PC-3 (cell line): ENCODE results near the gene CHST11. TPM values are rescaled to one million over a fixed set of nuclear protein-coding genes. Genes with fewer than 3 reads are reported as not detected.

Experiments
- ATAC-seq: fragments of 200-7000 bp; cut with Tn5 transposase; 2 replicates; pipeline ENCODE4 v1.9.1; 2020; ENCODE audit warnings: mild to moderate bottlenecking, moderate library complexity
- BruUV-seq: library from RNA; stranded (reverse); fragments of 400-500 nt; replicated peaks from 2 replicates; lab custom pipeline; 2021; lab: Mats Ljungman, UMichigan
- CTCF ChIA-PET: fragments of 300-600 bp; sonication (Branson Sonifier 250); formaldehyde crosslinking; loops from one replicate; lab custom pipeline; 2022; ENCODE audit warnings: antibody characterized with exemption; lab: Charles Lee
- POLR2A ChIA-PET: fragments of 300-600 bp; sonication (Branson Sonifier 250); formaldehyde crosslinking; loops from one replicate; lab custom pipeline; 2022; ENCODE audit warnings: antibody characterized with exemption; ENCODE audit not compliant: unreplicated experiment; lab: Charles Lee
- DNase-seq: peaks from one replicate; pipeline ENCODE4 v3.0.0-alpha.2; 2015
- H2AFZ ChIP-seq: fragments of 300-600 bp; sonication (generic); 2 replicates; pipeline ENCODE4 v1.6.0; 2016; ENCODE audit warnings: antibody characterized with exemption, low read length
- H3F3A ChIP-seq: fragments of 300-600 bp; sonication (generic); one replicate; pipeline ENCODE4 v1.6.0; 2017; ENCODE audit warnings: antibody characterized with exemption, low read length, control low read depth, mild to moderate bottlenecking; ENCODE audit not compliant: unreplicated experiment
- H3K27ac ChIP-seq: fragments of 300-600 bp; sonication (generic); 2 replicates; pipeline ENCODE4 v1.5.1; 2016; ENCODE audit warnings: mild to moderate bottlenecking, low read length
- H3K27me3 ChIP-seq: fragments of 300-600 bp; sonication (generic); 2 replicates; pipeline ENCODE4 v1.6.1; 2016; ENCODE audit warnings: low read length, mixed read lengths
- H3K36me3 ChIP-seq: fragments of 300-600 bp; sonication (generic); 2 replicates; pipeline ENCODE4 v1.6.1; 2016; ENCODE audit warnings: low read depth, mixed run types, low read length, mixed read lengths
- H3K4me1 ChIP-seq: fragments of 300-600 bp; sonication (generic); 2 replicates; pipeline ENCODE4 v1.5.1; 2016; ENCODE audit warnings: low read length; ENCODE audit not compliant: insufficient read depth
- H3K4me2 ChIP-seq: fragments of 300-600 bp; sonication (generic); 2 replicates; pipeline ENCODE4 v1.6.0; 2016; ENCODE audit warnings: low read length
- H3K4me3 ChIP-seq: fragments of 300-600 bp; sonication (generic); 2 replicates; pipeline ENCODE4 v1.5.1; 2016; ENCODE audit warnings: mild to moderate bottlenecking, low read length, mixed read lengths
- H3K79me2 ChIP-seq: fragments of 300-600 bp; sonication (generic); 2 replicates; pipeline ENCODE4 v1.6.1; 2017; ENCODE audit warnings: low read length, mixed read lengths
- H3K9ac ChIP-seq: fragments of 300-600 bp; sonication (generic); 2 replicates; pipeline ENCODE4 v1.6.0; 2016; ENCODE audit warnings: mild to moderate bottlenecking, low read length
- H3K9me2 ChIP-seq: fragments of 300-600 bp; sonication (generic); replicated peaks from 2 replicates; pipeline ENCODE4 v1.6.1; 2016; ENCODE audit warnings: mixed run types, low read length, mixed read lengths
- H3K9me3 ChIP-seq: fragments of 300-600 bp; sonication (generic); 2 replicates; pipeline ENCODE4 v1.6.1; 2016; ENCODE audit warnings: low read length, mixed read lengths
- H4K20me1 ChIP-seq: fragments of 300-600 bp; sonication (generic); 2 replicates; pipeline ENCODE4 v1.6.1; 2016; ENCODE audit warnings: low read length, mixed read lengths
- EZH2 ChIP-seq: fragments of 300-600 bp; sonication (generic); IDR thresholded peaks from one replicate; pipeline ENCODE4 v1.6.1; 2017; ENCODE audit warnings: antibody characterized with exemption, mild to moderate bottlenecking, low read length; ENCODE audit not compliant: unreplicated experiment
- EZH2phosphoT487 ChIP-seq: fragments of 300-600 bp; sonication (generic); IDR thresholded peaks from 2 replicates; pipeline ENCODE4 v1.6.1; 2018; ENCODE audit warnings: mild to moderate bottlenecking, antibody characterized with exemption, low read length, borderline replicate concordance
- intact Hi-C: fragments of 100-400 bp; cut with micrococcal nuclease; formaldehyde crosslinking; loops from 2 replicates; pipeline ENCODE4 v1.9.0; 2023
- total RNA-seq: library from RNA; depleted of rRNA; stranded (reverse); fragments of >200 nt; gene quantifications from 2 replicates; pipeline ENCODE4 v1.2.3, GENCODE V29; 2014
- TF ChIP-seq, protein P1 (sequence below): fragments of 300-600 bp; sonication (generic); conservative IDR thresholded peaks from 2 replicates; pipeline ENCODE4 v1.5.1; 2017; ENCODE audit warnings: antibody characterized with exemption, low read depth, mild to moderate bottlenecking, low read length

The CHST11 gene
- total RNA-seq, 1 experiment from 2014 or later = 53.5 TPM

DNA sequence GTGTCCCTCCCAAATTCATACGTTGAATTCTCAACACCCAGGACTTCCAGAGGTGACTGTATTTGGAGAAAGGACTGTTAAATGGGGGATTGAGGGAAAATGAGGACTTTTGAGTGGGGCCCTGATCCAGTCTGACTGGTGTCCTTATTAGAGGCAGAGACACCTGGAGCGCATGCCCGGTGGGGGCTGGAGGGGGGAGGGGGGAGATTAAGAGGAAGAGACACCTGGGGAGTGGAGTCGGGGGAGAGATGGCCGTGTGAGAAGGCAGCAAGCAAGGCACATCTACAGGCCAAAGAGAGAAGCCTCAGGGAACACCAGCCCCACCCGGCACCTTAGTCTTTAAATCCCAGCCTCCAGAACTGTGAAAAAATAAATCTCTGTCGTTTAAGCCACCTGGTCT lies 291.6 kb downstream of the CHST11 start:
- no peak for ATAC-seq
- no peaks in the 10 kb centered on the region for H3K27me3 ChIP-seq
- H3K9me2 ChIP-seq = no peaks in the 10 kb centered on the region
- no peak overlapping the region for H3K4me3 ChIP-seq
- H3K27ac ChIP-seq = no peak overlapping the region
- no peaks in the 10 kb centered on the region for H3K4me1 ChIP-seq
- H2AFZ ChIP-seq = no peak overlapping the region
- BruUV-seq = no TSS peak
- H3K9me3 ChIP-seq = no peaks in the 10 kb centered on the region
- intact Hi-C loops = no loop called here
- H4K20me1 ChIP-seq = no peaks in the 10 kb centered on the region
- ChIA-PET CTCF (interaction anchor here (0.6 kb wide), 1 partner anchor 366 kb away, joined by 3 read pairs; no protein-coding TSS in a partner anchor), POLR2A (interaction anchor here (0.7 kb wide), 1 partner anchor 38 kb away, joined by 6 read pairs; no protein-coding TSS in a partner anchor)
- no peak for TF ChIP-seq EZH2phosphoT487
- TF ChIP-seq, protein P1, sequence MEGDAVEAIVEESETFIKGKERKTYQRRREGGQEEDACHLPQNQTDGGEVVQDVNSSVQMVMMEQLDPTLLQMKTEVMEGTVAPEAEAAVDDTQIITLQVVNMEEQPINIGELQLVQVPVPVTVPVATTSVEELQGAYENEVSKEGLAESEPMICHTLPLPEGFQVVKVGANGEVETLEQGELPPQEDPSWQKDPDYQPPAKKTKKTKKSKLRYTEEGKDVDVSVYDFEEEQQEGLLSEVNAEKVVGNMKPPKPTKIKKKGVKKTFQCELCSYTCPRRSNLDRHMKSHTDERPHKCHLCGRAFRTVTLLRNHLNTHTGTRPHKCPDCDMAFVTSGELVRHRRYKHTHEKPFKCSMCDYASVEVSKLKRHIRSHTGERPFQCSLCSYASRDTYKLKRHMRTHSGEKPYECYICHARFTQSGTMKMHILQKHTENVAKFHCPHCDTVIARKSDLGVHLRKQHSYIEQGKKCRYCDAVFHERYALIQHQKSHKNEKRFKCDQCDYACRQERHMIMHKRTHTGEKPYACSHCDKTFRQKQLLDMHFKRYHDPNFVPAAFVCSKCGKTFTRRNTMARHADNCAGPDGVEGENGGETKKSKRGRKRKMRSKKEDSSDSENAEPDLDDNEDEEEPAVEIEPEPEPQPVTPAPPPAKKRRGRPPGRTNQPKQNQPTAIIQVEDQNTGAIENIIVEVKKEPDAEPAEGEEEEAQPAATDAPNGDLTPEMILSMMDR = no peak
- TF ChIP-seq EZH2 = no peak
- no peaks in the 10 kb centered on the region for H3K36me3 ChIP-seq
- no peak overlapping the region for H3K4me2 ChIP-seq
- no peak for DNase-seq
- no peaks in the 10 kb centered on the region for H3F3A ChIP-seq
- no peaks in the 10 kb centered on the region for H3K79me2 ChIP-seq
- no peak overlapping the region for H3K9ac ChIP-seq

DNA sequence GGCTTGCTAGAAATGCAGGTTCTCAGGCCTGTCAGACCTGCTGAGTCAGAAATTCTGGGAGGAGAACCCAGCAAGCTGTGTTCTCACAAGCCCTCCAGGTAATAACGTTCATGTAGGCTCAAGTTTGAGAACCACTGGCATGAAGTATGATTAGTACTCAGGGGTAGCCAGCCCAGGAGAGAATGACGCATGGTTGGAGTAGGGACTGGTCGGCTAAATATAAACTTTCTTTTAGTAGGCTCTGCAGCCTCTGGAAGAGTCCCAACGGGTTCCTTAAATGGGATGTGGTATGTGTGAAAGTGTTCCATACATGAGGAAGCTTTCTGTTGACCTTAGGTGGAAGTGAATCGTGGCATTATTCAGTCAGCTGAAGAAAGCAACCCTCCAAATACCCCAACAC lies 292.0 kb downstream of the CHST11 start:
- H3K4me3 ChIP-seq = no peak overlapping the region
- H4K20me1 ChIP-seq = no peaks in the 10 kb centered on the region
- H3K27ac ChIP-seq = no peak overlapping the region
- POLR2A ChIA-PET = interaction anchor here (0.5 to 0.7 kb wide), 2 partner anchors 39 to 611 kb away, joined by 3 to 6 read pairs; partner anchors contain the start of gene NFYB
- ATAC-seq (no peak), DNase-seq (no peak)
- H3K9me2 ChIP-seq = no peaks in the 10 kb centered on the region
- no peak overlapping the region for H3K9ac ChIP-seq
- H3K4me1 ChIP-seq = no peaks in the 10 kb centered on the region
- no peaks in the 10 kb centered on the region for H3K9me3 ChIP-seq
- intact Hi-C loops = no loop called here
- H3K27me3 ChIP-seq = no peaks in the 10 kb centered on the region
- CTCF ChIA-PET = interaction anchor here (0.6 kb wide), 1 partner anchor 367 kb away, joined by 3 read pairs; no protein-coding TSS in a partner anchor
- no peak overlapping the region for H2AFZ ChIP-seq
- TF ChIP-seq EZH2 (no peak), EZH2phosphoT487 (no peak)
- TF ChIP-seq, protein P1 = no peak
- H3K36me3 ChIP-seq = no peaks in the 10 kb centered on the region
- no peaks in the 10 kb centered on the region for H3K79me2 ChIP-seq
- H3F3A ChIP-seq = no peaks in the 10 kb centered on the region
- BruUV-seq = no TSS peak
- no peak overlapping the region for H3K4me2 ChIP-seq

DNA sequence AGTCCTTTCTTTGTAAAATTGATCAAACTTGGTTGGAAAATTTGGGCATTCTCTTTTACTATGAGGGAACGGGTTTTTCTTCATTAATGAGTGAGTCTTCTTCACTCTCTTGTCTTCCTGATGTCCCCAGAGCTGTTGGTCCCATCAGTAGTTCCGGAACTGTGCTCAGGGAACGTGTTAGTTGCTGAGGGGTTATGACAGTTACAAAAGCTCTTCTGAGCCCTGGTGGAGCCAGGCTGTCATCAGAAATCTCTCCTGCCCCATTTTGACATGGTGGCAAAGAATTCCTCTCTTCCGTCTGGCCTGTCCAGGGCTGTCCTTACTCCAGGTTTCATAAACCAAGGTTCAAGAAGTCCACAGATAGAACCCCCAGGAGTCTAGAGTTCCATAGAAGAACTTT lies 292.8 kb downstream of the CHST11 start:
- ATAC-seq (no peak), DNase-seq (no peak)
- intact Hi-C loops = no loop called here
- BruUV-seq = no TSS peak
- ChIA-PET POLR2A (interaction anchor here (0.5 kb wide), 1 partner anchor 611 kb away, joined by 3 read pairs; the partner anchor contains the start of gene NFYB), CTCF (no interaction called here)
- Histone ChIP-seq H3K9ac (no peak overlapping the region), H4K20me1 (no peaks in the 10 kb centered on the region), H3F3A (no peaks in the 10 kb centered on the region), H3K9me2 (no peaks in the 10 kb centered on the region), H2AFZ (no peak overlapping the region), H3K79me2 (no peaks in the 10 kb centered on the region), H3K9me3 (no peaks in the 10 kb centered on the region), H3K4me2 (no peak overlapping the region), H3K4me3 (no peak overlapping the region), H3K36me3 (no peaks in the 10 kb centered on the region), H3K27me3 (no peaks in the 10 kb centered on the region), H3K27ac (no peak overlapping the region), H3K4me1 (no peaks in the 10 kb centered on the region)
- TF ChIP-seq EZH2phosphoT487 = no peak
- TF ChIP-seq, protein P1 = no peak
- TF ChIP-seq EZH2 = no peak
